NCI-H82 treated with DMSO at 0.1 percent for 48 hours (cell line): ENCODE measurements around the gene PDIA3.
"Not testable (repeated sequence)": the region's sequence is repeated elsewhere in the genome, so short reads cannot be mapped to it uniquely, and the experiment has no call there.

Source experiments
- DNase-seq: peaks from one replicate; lab custom pipeline; 2025; ENCODE audit not compliant: unreplicated experiment; lab: John Stamatoyannopoulos, UW

PDIA3 gene

GRCh38 chr15:43746245-43746902 is at the start of gene PDIA3:
TSS of gene PDIA3 (plus strand) at chr15:43746438. CDS start at chr15:43746540, 102 bp downstream.
- peak; percentile 52 for DNase-seq

GRCh38 chr15:43702174-43702573 is 44.1 kb upstream of the PDIA3 start:
- no peak for DNase-seq

- no peak for DNase-seq
Measured at GRCh38 chr15:43702701-43703424, 43.4 kb upstream of the PDIA3 start.

GRCh38 chr15:43710431-43711131 is 35.7 kb upstream of the PDIA3 start:
- DNase-seq = not testable (repeated sequence)

GRCh38 chr15:43723151-43723550 is 23.1 kb upstream of the PDIA3 start:
- DNase-seq = no peak

- not testable (repeated sequence) for DNase-seq
Measured at GRCh38 chr15:43726306-43726705, 19.9 kb upstream of the PDIA3 start.

GRCh38 chr15:43728053-43728725 is 18.0 kb upstream of the PDIA3 start:
- DNase-seq = not testable (repeated sequence)

- DNase-seq = no peak
Measured at GRCh38 chr15:43735416-43735815, 10.8 kb upstream of the PDIA3 start.

- DNase-seq = not testable (repeated sequence)
Measured at GRCh38 chr15:43746903-43747309, 668 bp downstream of the PDIA3 start.

GRCh38 chr15:43748376-43748775 is 2.1 kb downstream of the PDIA3 start:
- no peak for DNase-seq

GRCh38 chr15:43749690-43750345 is 3.6 kb downstream of the PDIA3 start:
- no peak for DNase-seq

GRCh38 chr15:43751885-43752284 is 5.6 kb downstream of the PDIA3 start:
- DNase-seq = peak; percentile 30

GRCh38 chr15:43762824-43763223 is 16.6 kb downstream of the PDIA3 start:
- no peak for DNase-seq

GRCh38 chr15:43763819-43764446 is 17.7 kb downstream of the PDIA3 start:
- no peak for DNase-seq

GRCh38 chr15:43769584-43770228 is 23.5 kb downstream of the PDIA3 start:
- DNase-seq = no peak

GRCh38 chr15:43771816-43772215 is 25.6 kb downstream of the PDIA3 start:
- DNase-seq = no peak

GRCh38 chr15:43772624-43773023 is 26.4 kb downstream of the PDIA3 start:
- DNase-seq = no peak

- DNase-seq = no peak
Measured at GRCh38 chr15:43774062-43774461, 27.8 kb downstream of the PDIA3 start.

GRCh38 chr15:43775411-43775965 is 29.2 kb downstream of the PDIA3 start:
- DNase-seq = peak; percentile 48
